Caki2 (cell line): ENCODE results near the gene RASSF4. TPM values are rescaled to one million over a fixed set of nuclear protein-coding genes. Genes with fewer than 3 reads are reported as not detected.

ENCODE experiments used
- DNase-seq: peaks from one replicate; pipeline ENCODE4 v3.0.0-alpha.2; 2015; ENCODE audit warnings: low read depth
- in situ Hi-C: cut with HindIII; loops from 2 replicates; pipeline ENCODE4 v1.10.0; 2016; ENCODE audit warnings: low sequenced_read_pairs, low pct_unique_long_range_greater_than_20kb, mixed read lengths
- total RNA-seq: library from RNA; depleted of rRNA; stranded (reverse); fragments of >200 nt; shearing (Covaris generic); gene quantifications from 2 replicates; pipeline ENCODE4 v1.2.3, GENCODE V29; 2014; ENCODE audit warnings: low replicate concordance; rRNA removed

Gene RASSF4, protein sequence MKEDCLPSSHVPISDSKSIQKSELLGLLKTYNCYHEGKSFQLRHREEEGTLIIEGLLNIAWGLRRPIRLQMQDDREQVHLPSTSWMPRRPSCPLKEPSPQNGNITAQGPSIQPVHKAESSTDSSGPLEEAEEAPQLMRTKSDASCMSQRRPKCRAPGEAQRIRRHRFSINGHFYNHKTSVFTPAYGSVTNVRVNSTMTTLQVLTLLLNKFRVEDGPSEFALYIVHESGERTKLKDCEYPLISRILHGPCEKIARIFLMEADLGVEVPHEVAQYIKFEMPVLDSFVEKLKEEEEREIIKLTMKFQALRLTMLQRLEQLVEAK
- 2.9 and 3.4 TPM in 2 replicates for total RNA-seq

- DNase-seq: peak; percentile 78
- in situ Hi-C loops: no loop called here
Measured at GRCh38 chr10:44959247-44960087, at the start of gene RASSF4. TSS of gene RASSF4 (plus strand) at chr10:44959802. CDS start at chr10:44970203, 10,401 bp downstream.

DNA sequence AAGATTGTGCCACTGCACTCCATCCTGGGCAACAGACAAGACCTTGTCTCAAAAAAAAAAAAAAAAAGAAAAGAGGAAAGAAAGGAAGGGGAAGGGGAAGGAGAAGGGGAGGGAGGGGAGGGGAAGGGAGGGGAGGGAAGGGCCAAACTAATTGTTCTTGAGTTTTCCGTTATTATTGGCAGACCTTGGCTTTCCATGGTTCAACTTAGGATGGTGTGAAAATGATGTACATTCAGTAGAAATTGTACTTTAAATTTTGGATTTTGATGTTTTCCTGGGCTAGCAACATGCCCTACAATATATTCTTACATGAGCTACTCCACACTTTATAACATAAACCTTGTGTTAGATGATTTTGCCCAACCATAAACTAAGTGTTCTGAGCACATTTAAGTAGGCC, 49.7 kb upstream of the RASSF4 start:
- in situ Hi-C loops: no loop called here

DNA sequence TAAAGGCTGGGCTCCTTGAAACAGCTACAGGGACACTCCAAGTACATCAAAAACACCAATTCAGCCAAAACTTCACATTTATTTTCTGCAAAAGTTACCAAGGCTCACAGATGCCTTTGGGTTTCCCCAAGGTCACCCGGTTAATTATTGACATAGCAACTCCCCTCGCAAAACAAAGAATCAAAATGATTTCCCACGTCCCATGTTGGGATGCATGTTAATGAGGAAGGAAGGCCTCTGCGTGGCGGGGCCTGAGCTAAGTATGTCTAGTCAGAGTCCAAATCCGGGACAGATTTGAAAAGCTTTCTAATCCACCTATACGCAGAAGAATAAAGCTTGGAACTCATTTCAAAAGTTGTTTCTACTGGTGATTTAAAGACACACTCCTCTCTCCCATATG, 49.0 kb upstream of the RASSF4 start:
- in situ Hi-C loops: no loop called here
- no peak for DNase-seq

More for the DNA sequence above, 49.7 kb upstream of the RASSF4 start:
- DNase-seq: no peak

DNA sequence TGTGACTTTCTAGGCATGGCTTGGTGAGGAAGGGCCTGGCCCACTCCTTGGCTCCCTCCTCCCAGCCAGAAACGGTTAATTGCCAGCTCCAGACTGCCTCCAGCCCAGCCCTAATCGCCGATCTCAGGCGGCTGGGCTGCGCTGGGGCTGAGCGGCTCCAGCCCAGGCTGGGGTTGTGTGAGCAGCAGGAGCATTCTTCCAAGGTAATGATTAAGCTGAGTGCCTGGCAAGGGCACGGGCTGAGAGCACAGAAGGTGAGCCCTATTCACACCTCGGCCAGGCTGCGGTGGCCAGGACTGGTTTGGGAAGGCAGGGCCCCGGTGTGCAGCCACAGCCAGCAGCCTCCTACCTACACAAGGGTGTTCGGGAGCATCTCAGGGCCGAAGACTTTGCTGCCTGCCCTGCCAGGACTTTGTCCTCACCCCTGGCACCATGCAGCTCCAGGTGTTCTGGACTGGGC, 48.5 kb upstream of the RASSF4 start, which contains the start of gene TMEM72:
Gene TMEM72 (plus strand): TSS at position 257 of the 460 bp plus-strand sequence. CDS start 176 bp downstream, at position 433.
- in situ Hi-C loops: no loop called here

DNA sequence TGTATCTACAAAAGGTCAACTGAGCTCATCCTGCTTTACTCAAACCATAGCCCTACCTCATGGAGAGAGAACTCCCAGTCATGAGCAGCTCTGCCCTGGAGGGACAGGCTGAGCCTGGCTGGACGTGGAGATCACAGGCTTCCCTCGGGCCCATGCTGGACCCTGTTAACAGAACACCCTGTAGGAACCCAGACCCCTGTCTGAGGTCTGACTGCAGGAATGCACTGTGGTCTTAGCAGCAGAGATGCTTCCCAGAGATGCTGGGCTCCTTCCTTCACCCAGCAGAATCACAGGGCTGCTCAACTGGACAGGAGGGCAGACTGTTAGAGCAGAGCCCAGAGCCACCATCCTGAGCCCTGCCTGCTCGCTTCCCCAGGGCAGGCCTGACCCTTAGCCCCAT, 47.7 kb upstream of the RASSF4 start:
- in situ Hi-C loops: no loop called here
- DNase-seq: no peak

More for the DNA sequence above, 48.5 kb upstream of the RASSF4 start, which contains the start of gene TMEM72:
- peak; percentile 78 for DNase-seq

DNA sequence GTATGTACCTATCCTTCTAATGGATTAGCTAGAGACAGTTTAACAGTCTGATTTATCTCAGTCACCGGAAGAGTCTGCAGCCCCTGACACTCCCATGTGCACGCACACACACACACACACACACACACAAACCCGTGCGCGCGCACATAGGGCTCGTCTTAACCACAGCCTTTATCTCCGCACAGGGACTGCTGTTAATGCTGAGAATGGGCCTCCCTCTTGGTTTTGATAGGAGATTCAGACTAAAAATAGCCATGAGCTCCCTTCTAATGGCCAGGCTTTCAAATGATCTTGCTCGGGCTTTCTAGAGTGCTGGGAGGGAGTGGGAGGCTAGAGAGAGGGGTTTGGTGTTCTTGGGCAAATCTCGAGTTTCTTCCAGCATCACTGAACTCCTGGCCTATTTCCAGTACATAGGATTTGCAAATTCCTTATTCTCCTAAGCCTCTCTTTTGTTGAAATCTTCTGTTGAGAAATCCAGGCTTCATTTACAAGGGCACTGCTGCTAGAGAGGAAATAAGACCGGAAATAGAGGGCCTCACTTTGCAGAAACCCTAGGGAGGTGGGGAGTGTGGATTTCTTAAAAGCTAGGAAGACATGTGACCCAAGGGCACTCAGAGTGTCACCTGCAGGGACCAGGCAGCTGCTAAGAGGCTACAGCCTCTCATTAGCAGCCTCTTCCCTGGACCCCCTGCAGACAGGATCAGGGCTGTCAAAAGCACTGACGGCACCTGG, 46.1 kb upstream of the RASSF4 start:
- DNase-seq: no peak
- in situ Hi-C loops: no loop called here

- no peak for DNase-seq
- in situ Hi-C loops: no loop called here
Measured at GRCh38 chr10:44914891-44915290, 44.7 kb upstream of the RASSF4 start.

- DNase-seq: no peak
- in situ Hi-C loops: no loop called here
Measured at GRCh38 chr10:44916429-44916828, 43.2 kb upstream of the RASSF4 start.

DNA sequence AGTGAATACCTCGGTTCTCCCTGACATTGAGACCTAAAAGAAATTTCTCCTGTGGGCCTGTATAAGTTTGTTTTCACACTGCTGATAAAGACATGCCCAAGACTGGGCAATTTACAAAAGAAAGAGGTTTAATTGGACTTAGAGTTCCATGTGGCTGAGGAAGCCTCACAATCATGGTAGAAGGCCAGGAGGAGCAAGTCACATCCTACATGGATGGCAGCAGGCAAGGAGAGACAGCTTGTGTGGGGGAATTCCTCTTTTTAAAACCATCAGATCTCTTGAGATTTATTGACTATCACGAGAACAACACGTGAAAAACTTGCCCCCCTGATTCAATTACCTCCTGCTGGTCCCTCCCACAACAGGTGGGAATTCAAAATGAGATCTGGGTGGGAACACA, 41.8 kb upstream of the RASSF4 start:
- DNase-seq: no peak
- in situ Hi-C loops: no loop called here

DNA sequence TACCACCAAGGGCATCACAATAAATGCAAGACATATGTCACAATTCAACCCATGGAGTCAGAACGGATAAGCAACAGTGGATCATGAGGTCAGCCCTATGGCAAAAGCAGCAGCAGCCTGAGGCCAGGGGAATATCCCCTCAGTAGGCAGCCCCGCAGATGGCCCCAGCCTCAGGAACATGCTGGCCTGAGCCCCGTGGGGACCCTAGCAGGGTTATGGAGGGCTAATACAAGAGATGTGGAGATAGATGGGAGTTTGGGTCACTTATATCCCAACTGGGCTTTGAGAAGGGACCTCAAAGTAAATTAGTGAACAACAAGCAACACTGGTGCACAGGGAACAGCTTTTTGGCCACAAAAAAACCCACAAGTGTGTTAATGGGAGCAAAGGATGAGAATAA, 39.4 kb upstream of the RASSF4 start:
- in situ Hi-C loops: no loop called here
- no peak for DNase-seq

DNA sequence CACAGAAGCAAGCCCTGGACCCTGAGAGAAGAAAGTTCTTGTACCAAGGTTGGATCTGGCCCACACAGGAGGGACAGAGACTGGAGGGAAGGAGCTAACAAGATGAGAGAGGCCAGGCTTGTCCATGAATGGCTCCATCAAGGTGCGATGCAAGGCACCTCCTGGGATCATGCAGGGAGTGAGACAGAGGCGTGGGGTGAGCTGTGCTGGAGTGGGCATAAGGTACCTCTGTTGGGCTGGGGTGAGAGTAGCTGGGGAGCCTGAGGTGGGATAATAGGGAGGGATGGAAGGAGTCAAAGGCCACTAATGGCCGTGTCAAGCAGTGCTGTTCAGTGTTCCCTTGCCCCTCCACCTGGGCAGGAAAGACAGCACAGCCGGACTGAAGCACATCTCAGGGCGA, 38.5 kb upstream of the RASSF4 start:
- DNase-seq: no peak
- in situ Hi-C loops: no loop called here

DNA sequence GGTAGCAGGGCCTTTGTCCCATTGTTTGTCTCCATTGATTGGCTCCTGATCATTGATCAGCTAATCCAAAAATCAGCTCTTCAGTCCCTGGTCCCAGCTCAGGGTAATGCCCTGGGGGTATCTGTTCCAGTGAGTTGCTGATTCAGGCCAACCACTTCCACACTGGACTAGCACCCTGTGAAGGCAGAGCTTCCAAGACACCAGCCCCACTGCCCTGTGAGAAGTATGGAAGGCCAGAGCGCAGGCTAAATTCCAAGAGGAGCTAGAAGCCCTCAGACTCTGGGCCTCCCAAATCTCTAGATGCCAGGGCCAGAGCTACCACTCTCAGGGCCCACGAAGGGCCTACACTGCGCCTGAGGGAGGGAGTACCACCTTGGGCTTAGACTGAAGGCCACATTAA, 38.1 kb upstream of the RASSF4 start:
- in situ Hi-C loops: no loop called here
- DNase-seq: no peak

DNA sequence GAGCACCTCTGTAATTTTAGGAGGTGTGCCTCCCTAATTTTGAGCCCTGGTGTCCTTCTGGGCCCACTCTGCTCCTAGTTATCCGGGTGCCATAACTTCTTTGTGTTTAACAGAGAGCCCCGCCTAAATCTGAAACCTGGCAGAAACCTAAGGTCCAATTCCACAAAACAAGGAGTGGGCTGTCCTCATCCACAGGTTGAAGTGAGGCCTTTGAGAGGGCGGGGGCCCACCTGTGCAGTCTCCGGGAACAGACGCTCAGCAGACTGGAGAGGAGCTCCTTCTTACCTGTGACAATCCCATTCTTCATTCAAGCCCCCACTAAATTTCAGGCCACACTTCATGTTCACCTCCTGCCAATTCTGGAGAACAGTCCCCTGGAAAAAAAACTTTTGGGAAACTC, 37.6 kb upstream of the RASSF4 start:
- DNase-seq: no peak
- in situ Hi-C loops: no loop called here

DNA sequence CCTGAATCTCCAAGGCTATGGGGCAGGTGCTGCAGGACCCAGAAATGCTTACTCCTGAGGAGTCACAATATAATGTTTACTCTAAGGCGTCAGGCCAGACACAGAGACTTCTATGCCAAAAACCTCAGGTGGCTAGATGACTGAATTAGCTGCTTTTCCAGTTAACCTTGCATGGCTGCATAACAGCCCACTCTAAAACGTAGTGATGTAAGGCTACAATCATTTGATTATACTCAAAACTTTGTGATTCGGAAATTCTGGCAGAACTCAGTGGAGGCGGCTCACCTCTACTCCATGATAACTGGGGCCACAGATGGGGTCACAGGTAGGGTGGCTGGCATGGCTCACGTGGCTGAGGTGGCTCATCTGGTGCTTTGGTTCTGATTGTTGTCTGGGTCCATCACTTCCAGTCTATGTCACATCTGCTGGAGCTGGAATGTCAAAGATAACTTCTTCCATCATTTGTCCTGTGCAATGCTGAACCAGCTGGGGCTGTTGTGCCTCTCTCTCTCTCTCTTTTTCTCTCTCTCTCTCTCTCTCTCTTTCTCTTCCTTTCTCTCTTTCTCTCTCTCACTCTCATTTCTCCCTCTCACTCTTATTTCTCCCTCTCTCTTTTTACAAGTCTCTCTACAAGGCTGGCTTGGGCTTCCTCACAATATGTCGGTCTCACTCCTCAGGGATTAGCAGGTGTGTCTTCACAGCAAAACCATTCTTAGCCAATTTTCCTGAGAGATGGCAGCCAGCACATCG, 36.6 kb upstream of the RASSF4 start:
- in situ Hi-C loops: no loop called here
- DNase-seq: no peak

DNA sequence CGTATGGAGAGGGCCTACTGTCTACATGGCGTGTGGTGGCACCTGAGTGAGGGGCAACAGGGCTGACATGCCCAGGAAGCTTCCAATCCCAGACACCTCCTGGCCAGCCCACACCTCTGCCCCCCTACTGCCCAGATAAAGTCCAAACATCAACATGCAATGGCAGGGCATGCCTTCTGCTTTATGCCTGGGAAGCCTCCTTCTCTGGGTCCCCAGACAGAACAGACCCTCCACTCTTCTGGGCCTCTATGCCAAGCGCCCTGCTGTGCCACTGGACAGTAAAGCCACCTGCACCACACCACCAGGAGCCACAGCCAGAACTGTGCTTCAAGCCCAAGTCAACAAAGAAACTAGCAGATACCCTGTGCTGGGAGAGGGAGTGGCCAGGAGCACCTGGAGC, 36.0 kb upstream of the RASSF4 start:
- in situ Hi-C loops: no loop called here
- DNase-seq: no peak

DNA sequence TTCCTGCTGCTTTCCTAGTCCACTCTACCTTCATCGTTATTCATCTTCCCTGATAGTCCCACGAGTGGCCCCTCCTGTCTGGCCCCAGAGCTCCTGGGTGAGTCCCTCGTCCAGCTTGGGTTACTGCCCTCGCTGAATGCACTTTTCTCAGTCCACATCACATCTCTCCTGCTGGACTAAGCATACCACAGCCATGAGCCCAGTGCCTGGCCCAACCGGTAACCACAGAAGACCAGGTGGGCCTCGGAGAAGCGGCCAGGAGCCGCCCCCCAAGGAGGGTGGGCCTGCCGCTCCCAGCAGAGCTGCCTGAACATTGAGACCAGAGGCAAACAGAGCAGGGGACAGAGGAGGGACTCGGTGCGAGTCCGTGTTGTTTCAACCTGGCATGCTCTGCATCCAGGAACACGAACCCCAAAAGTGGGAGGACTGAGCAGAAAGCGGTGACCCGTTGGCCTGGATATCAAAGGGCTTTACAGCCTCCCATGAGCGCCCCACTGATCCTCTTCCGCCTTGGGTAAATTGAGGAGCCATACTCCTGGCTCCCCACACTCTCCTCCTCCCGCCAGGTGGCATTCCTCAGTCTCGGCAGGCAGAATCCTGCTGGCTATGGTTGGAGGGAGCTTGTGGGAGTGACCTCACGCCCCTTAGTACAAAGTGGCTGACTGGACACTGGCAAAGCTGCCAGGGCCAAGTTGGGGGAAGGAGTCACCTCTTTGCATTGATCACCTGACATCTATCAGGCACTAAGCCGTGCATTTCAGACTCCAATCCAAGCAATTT, 35.2 kb upstream of the RASSF4 start:
- DNase-seq: no peak
- in situ Hi-C loops: no loop called here

DNA sequence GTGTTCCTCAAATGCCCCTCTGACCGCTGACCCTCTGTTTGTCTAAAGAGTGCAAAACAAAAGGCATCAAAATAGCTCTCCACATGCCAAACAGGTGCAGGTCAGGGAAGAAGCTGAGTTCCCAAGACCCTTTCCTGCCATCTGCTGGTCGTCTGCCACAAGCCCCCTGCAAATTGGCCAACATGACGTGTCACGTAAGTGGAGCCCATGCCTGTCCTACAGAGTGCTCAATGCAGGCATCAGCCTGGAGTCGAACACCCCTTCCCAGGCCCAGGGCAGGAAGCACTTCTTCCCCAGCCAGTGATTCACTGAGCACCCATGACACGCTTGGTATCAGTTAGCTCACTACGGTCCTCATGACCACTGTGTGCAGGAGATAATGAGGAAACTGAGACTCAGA, 34.4 kb upstream of the RASSF4 start:
- no peak for DNase-seq
- in situ Hi-C loops: no loop called here
